Heart left ventricle (tissue), 16 donors: ENCODE measurements around the gene ZNF618. TPM values are rescaled to one million over a fixed set of nuclear protein-coding genes. Genes with fewer than 3 reads are reported as not detected.
A peak's percentile ranks its signal among the peaks of the same experiment; 100 is the strongest.

Experiments used
- ATAC-seq, 4 donors: fragments of 200-7000 bp; cut with Tn5 transposase; one replicate each; pipeline ENCODE4 v1.9.1; 2020 to 2022; ENCODE audit warnings: moderate library complexity in 4 of 4, mild to moderate bottlenecking in 3 of 4, moderate number of reproducible peaks in 1 of 4
- DNase-seq, 5 donors: peaks; one replicate each; pipeline ENCODE4 v3.0.0-alpha.2; 2020
- H3K27ac ChIP-seq, 12 donors: fragments of 200-600 bp; sonication (generic) in 4 of 12; one replicate each; pipeline versions ENCODE4 v1.5.0 to v1.8.0; 2016 to 2022; ENCODE audit warnings: mild to moderate bottlenecking in 2 of 12
- H3K27me3 ChIP-seq, 9 donors: fragments of 200-600 bp; sonication (generic) in 2 of 9; one replicate each; pipeline versions ENCODE4 v1.5.1 to v1.8.0; 2016 to 2022; ENCODE audit warnings: mild to moderate bottlenecking in 3 of 9
- H3K36me3 ChIP-seq, 9 donors: fragments of 200-600 bp; sonication (generic) in 2 of 9; one replicate each; pipeline versions ENCODE4 v1.5.0 to v1.8.0; 2018 to 2022; ENCODE audit warnings: mild to moderate bottlenecking in 2 of 9
- H3K4me1 ChIP-seq, 12 donors: fragments of 200-600 bp; sonication (generic) in 4 of 12; one replicate each; pipeline versions ENCODE4 v1.5.0 to v1.8.0; 2016 to 2022; ENCODE audit warnings: mild to moderate bottlenecking in 3 of 12
- H3K4me3 ChIP-seq, 12 donors: fragments of 200-600 bp; sonication (generic) in 4 of 12; one replicate each; pipeline versions ENCODE4 v1.5.0 to v1.8.0; 2017 to 2022; ENCODE audit warnings: mild to moderate bottlenecking in 9 of 12, moderate library complexity in 4 of 12
- H3K9me3 ChIP-seq, 12 donors: fragments of 200-600 bp; sonication (generic) in 4 of 12; one replicate each; pipeline versions ENCODE4 v1.5.0 to v1.8.0; 2016 to 2022; ENCODE audit warnings: mild to moderate bottlenecking in 1 of 12
- POLR2A ChIP-seq, 2 donors: fragments of 450-650 bp; IDR thresholded peaks; one replicate each; pipeline ENCODE4 v1.6.1; 2017; ENCODE audit warnings: antibody characterized with exemption in 2 of 2, mild to moderate bottlenecking in 2 of 2, moderate library complexity in 2 of 2
- WGBS, 4 donors: extraction: QIAGEN DNeasy Blood & Tissue Kit in 2 of 4; methylation state at CpG; one replicate each; pipeline versions ENCODE4 v1.1.5 to v1.1.7; 2013 to 2018; 5-methylcytosine and 5-hydroxymethylcytosine counted together
- intact Hi-C, 10 donors: fragments of 100-400 bp; cut with DNase I; formaldehyde crosslinking; loops; one replicate each; pipeline versions ENCODE4 v1.11.1 to v1.14.2; 2022
- polyA plus RNA-seq, 2 donors: library from polyadenylated mRNA; stranded (reverse); fragments of 200-250 nt; gene quantifications; one replicate each; pipeline ENCODE4 v1.2.3, GENCODE V29; 2013
- total RNA-seq, 9 donors: library from RNA; depleted of rRNA in 2 of 9; stranded (reverse); fragments of >200 nt in 2 of 9; fragmentation: NEBNext Ultra II Directional in 3 of 9; extraction: Animal tissue kit (Norgen Biotek cat#: 25700) in 3 of 9; gene quantifications; one replicate each; pipeline versions ENCODE4 v1.1.0 to v1.2.4, GENCODE V29; 2016 to 2023
- TF ChIP-seq, protein P1 (sequence below), 12 donors: fragments of 200-600 bp; sonication (generic) in 4 of 12; IDR thresholded peaks; one replicate each; pipeline versions ENCODE4 v1.5.0 to v1.8.0; 2018 to 2022; ENCODE audit warnings: antibody characterized with exemption in 12 of 12, mild to moderate bottlenecking in 5 of 12
- donor health status: ischemic (EF 13 %, LVEDD 7.1; RV severe dilation, severe dysfunction).
- donor health status: healthy with polysubstance abuse.
- donor health status: DM: no; HTN: yes; CAD: no.
- donor health status: DM: no; HTN: no; CAD: no.
- donor health status: ischemic (EF 25% LVEDD 6.9; RV normal size, moderate dysfunction).
- donor health status: ischemic (EF 25% LVEDD 5.7; RV mildly dilated, moderate dysfunction).
- donor health status: healthy.
- donor health status: DM: yes; HTN: yes; CAD: no.
- donor health status: ischemic (EF 35%, LVEDD 5.7; RV mildly dilated, moderate dysfunction).
- donor health status: nonischemic (EF 11% LVEDD 7.7; RV severe dilation, severe dysfunction).
- donor health status: DM: yes; HTN: yes; CAD: no.
- donor health status: PGD.
- donor health status: ischemic (EF 29% LVEDD 5.4; RV normal size, mild dysfunction).
- donor health status: nonischemic (EF 23%, LVEDD 6.1; RV moderate dilation, normal function).

Gene ZNF618
- total and polyA plus RNA-seq, 11 donors, result 0.81 to 4.2 (median 1.7) TPM

DNA sequence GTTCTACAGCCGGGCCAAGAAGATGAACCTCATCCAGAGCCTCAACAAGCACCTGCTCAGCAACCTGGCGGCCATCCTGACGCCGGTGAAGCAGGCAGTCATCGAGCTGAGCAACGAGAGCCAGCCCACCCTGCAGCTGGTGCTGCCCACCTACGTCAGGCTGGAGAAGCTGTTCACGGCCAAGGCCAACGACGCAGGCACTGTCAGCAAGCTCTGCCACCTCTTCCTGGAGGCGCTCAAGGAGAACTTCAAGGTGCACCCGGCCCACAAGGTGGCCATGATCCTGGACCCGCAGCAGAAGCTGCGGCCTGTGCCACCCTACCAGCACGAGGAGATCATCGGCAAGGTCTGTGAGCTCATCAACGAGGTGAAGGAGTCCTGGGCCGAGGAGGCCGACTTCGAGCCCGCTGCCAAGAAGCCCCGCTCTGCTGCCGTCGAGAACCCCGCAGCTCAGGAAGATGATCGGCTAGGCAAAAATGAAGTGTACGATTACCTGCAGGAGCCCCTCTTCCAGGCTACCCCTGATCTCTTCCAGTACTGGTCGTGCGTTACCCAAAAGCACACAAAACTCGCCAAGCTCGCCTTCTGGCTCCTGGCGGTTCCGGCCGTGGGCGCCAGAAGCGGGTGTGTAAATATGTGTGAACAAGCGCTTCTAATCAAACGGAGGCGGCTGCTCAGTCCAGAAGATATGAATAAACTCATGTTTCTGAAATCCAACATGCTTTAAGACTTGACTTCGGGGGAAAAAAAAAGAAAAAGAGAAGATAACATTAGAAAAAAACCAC, 173.5 kb downstream of the ZNF618 start:
- 96 to 98% (median 97%) methylated on average over 35 to 40 of the region's 40 CpGs for WGBS, 4 donors
- Histone ChIP-seq H3K36me3 (peaks cover 0 to 38% (median 20%) of the 10 kb centered on the region in 9 donors), H3K27me3 (no peaks in the 10 kb centered on the region), H3K4me1 (no peaks in the 10 kb centered on the region), H3K27ac (no peak overlapping the region), H3K9me3 (peaks cover 0 to 7% (median 0%) of the 10 kb centered on the region in 12 donors), H3K4me3 (no peak overlapping the region)
- ATAC-seq (no peak), DNase-seq (no peak)
- intact Hi-C loops, result no loop called here
- TF ChIP-seq, protein P1, sequence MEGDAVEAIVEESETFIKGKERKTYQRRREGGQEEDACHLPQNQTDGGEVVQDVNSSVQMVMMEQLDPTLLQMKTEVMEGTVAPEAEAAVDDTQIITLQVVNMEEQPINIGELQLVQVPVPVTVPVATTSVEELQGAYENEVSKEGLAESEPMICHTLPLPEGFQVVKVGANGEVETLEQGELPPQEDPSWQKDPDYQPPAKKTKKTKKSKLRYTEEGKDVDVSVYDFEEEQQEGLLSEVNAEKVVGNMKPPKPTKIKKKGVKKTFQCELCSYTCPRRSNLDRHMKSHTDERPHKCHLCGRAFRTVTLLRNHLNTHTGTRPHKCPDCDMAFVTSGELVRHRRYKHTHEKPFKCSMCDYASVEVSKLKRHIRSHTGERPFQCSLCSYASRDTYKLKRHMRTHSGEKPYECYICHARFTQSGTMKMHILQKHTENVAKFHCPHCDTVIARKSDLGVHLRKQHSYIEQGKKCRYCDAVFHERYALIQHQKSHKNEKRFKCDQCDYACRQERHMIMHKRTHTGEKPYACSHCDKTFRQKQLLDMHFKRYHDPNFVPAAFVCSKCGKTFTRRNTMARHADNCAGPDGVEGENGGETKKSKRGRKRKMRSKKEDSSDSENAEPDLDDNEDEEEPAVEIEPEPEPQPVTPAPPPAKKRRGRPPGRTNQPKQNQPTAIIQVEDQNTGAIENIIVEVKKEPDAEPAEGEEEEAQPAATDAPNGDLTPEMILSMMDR (IDR thresholded peaks at IDR 0.05), result no peak
- TF ChIP-seq POLR2A (IDR thresholded peaks at IDR 0.05), result no peak

DNA sequence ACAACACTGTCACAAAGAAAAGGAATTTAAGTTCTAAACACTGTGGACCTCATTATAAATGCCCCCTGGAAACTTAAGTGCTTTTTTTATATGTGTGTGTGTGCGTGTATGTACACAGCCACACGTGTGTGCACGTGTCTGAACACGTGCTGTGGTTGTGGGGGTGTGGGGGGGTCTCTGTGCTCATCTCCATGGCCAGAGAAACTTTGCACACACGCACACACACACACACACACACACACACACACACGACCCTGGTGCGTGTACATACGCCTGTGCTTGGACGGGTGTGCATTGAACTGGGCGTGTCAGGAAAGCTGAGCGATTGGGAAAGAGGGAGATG, 174.1 kb downstream of the ZNF618 start:
- TF ChIP-seq, protein P1 (IDR thresholded peaks at IDR 0.05), result no peak
- TF ChIP-seq POLR2A (IDR thresholded peaks at IDR 0.05), result no peak
- no peak for DNase-seq
- 89 to 92% (median 91%) methylated on average over 11 of the region's 11 CpGs for WGBS, 4 donors
- H3K4me1 ChIP-seq, result no peaks in the 10 kb centered on the region
- no peak overlapping the region for H3K4me3 ChIP-seq
- peaks cover 0 to 38% (median 20%) of the 10 kb centered on the region in 9 donors for H3K36me3 ChIP-seq
- H3K9me3 ChIP-seq, result peaks cover 0 to 5% (median 0%) of the 10 kb centered on the region in 12 donors
- intact Hi-C loops, result no loop called here
- H3K27ac ChIP-seq, result no peak overlapping the region
- ATAC-seq, result no peak
- no peaks in the 10 kb centered on the region for H3K27me3 ChIP-seq

DNA sequence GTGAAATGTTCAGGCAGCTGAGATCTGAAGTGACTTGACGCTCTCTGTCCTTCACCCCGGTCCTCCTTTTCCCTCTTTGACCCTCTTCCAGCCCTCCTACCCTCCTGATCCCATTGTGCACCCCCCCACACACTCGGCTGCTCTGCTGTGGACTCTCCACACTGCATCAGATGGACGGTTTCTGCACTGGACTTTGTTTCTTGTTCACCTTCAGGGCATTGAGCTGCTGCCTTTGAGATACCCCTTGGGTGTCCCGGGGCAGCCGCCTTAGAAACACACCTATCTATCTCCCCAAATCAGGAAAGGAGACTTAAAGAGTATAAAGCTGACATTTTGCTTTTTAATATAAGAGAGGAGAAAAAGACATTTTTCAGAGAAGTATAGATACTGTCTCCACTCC, 174.5 kb downstream of the ZNF618 start:
- DNase-seq, result no peak

DNA sequence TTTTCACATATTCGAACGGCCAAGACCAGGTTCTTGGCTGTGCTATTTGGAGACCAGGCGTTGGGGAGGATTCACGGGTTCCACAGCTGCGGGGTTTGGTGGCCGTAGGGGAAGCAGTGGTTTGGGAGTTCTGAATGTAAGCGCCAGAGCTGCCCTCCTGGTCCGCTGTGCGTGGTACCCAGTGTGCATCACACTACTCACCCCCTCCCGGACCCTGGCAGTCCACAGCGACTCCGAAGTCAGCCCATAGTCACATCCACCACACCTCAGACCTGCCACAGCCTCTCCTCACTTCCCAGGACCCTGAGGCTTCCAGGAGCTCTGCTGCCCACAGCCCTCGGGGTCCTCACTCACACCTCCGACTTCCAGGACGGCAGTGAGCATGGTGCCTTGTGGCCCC, 175.2 kb downstream of the ZNF618 start:
- H3K9me3 ChIP-seq, result no peaks in the 10 kb centered on the region
- DNase-seq, result no peak
- intact Hi-C loops, result no loop called here

More for the DNA sequence above, 174.5 kb downstream of the ZNF618 start:
- 92 to 94% (median 93%) methylated on average over 6 of the region's 6 CpGs for WGBS, 4 donors
- intact Hi-C loops, result no loop called here
- peaks cover 0 to 38% (median 20%) of the 10 kb centered on the region in 9 donors for H3K36me3 ChIP-seq
- H3K27me3 ChIP-seq, result no peaks in the 10 kb centered on the region
- peaks cover 0 to under 1% (median 0%) of the 10 kb centered on the region in 12 donors for H3K9me3 ChIP-seq
- H3K4me1 ChIP-seq, result no peaks in the 10 kb centered on the region
- no peak overlapping the region for H3K27ac ChIP-seq
- TF ChIP-seq, protein P1 (IDR thresholded peaks at IDR 0.05), result no peak
- TF ChIP-seq POLR2A (IDR thresholded peaks at IDR 0.05), result no peak
- no peak for ATAC-seq
- H3K4me3 ChIP-seq, result no peak overlapping the region

More for the DNA sequence above, 175.2 kb downstream of the ZNF618 start:
- ATAC-seq, result peak in 1 of 4 donors; percentile 25
- 95 to 98% (median 96%) methylated on average over 10 to 15 of the region's 15 CpGs for WGBS, 4 donors
- no peaks in the 10 kb centered on the region for H3K27me3 ChIP-seq
- H3K36me3 ChIP-seq, result peaks cover 0 to 38% (median 20%) of the 10 kb centered on the region in 9 donors
- no peaks in the 10 kb centered on the region for H3K4me1 ChIP-seq
- TF ChIP-seq, protein P1 (IDR thresholded peaks at IDR 0.05), result no peak
- no peak for TF ChIP-seq POLR2A (IDR thresholded peaks at IDR 0.05)
- H3K27ac ChIP-seq, result no peak overlapping the region
- H3K4me3 ChIP-seq, result no peak overlapping the region
